CD4-positive, alpha-beta T cell (primary cell): ENCODE results near the gene HID1. TPM values are rescaled to one million over a fixed set of nuclear protein-coding genes. Genes with fewer than 3 reads are reported as not detected.

Experiments
- ATAC-seq: fragments of 200-7000 bp; cut with Tn5 transposase; one replicate; pipeline ENCODE4 v1.10.0; 2022; ENCODE audit warnings: mild to moderate bottlenecking; ENCODE audit not compliant: poor library complexity
- CTCF ChIA-PET: fragments of 350-600 bp; sonication (Branson Sonifier 250); formaldehyde crosslinking; loops from one replicate; lab custom pipeline; 2021; ENCODE audit warnings: antibody characterized with exemption, inconsistent platforms; lab: Charles Lee
- POLR2A ChIA-PET: fragments of 350-600 bp; sonication (Branson Sonifier 250); formaldehyde crosslinking; loops from one replicate; lab custom pipeline; 2021; ENCODE audit warnings: antibody characterized with exemption, inconsistent platforms; lab: Charles Lee
- DNase-seq, 14 experiments: peaks; one replicate each; pipeline ENCODE4 v3.0.0-alpha.2; 2013 to 2020; ENCODE audit warnings: mixed read lengths in 2 of 14
- H3K27ac ChIP-seq, 2 donors: one replicate each; pipeline versions ENCODE4 v1.5.1 to v1.7.0; 2013; ENCODE audit warnings: low read length in 2 of 2, low read depth in 1 of 2, mild to moderate bottlenecking in 1 of 2
- H3K27me3 ChIP-seq, 2 experiments: 1 replicate in 1 of 2; 2 replicates in 1 of 2; pipeline versions ENCODE4 v1.6.1 to v1.7.0; 2013; ENCODE audit warnings: low read length in 2 of 2, control low read depth in 1 of 2, mild to moderate bottlenecking in 1 of 2, moderate library complexity in 1 of 2; ENCODE audit not compliant: insufficient read depth in 2 of 2, control insufficient read depth in 1 of 2
- H3K36me3 ChIP-seq: one replicate; pipeline ENCODE4 v1.6.1; 2013; ENCODE audit warnings: low read length, control low read depth; ENCODE audit not compliant: insufficient read depth
- H3K4me1 ChIP-seq: one replicate; pipeline ENCODE4 v1.6.1; 2013; ENCODE audit warnings: low read length, control low read depth; ENCODE audit not compliant: insufficient read depth
- H3K4me3 ChIP-seq: one replicate; pipeline ENCODE4 v1.5.1; 2013; ENCODE audit warnings: mild to moderate bottlenecking, low read length, moderate library complexity
- H3K9me3 ChIP-seq, 2 experiments: 1 replicate in 1 of 2; 2 replicates in 1 of 2; pipeline versions ENCODE4 v1.6.1 to v1.7.0; 2013; ENCODE audit warnings: low read length in 2 of 2, mild to moderate bottlenecking in 2 of 2, control low read depth in 1 of 2, moderate library complexity in 1 of 2; ENCODE audit not compliant: control insufficient read depth in 1 of 2, insufficient read depth in 1 of 2
- H3K27ac Mint-ChIP-seq: one replicate; pipeline ENCODE4 v1.8.0; 2020; ENCODE audit warnings: mixed read lengths
- H3K27me3 Mint-ChIP-seq: one replicate; pipeline ENCODE4 v1.8.0; 2021; ENCODE audit warnings: mixed read lengths
- H3K36me3 Mint-ChIP-seq: one replicate; pipeline ENCODE4 v1.8.0; 2021; ENCODE audit warnings: low read depth, mixed read lengths
- H3K4me1 Mint-ChIP-seq: one replicate; pipeline ENCODE4 v1.8.0; 2021; ENCODE audit warnings: low read depth, mixed read lengths
- H3K4me3 Mint-ChIP-seq: one replicate; pipeline ENCODE4 v1.8.0; 2020; ENCODE audit warnings: mild to moderate bottlenecking, mixed read lengths
- H3K9me3 Mint-ChIP-seq: one replicate; pipeline ENCODE4 v1.8.0; 2020; ENCODE audit warnings: mixed read lengths
- CTCF ChIP-seq: fragments of 200-600 bp; IDR thresholded peaks from one replicate; pipeline ENCODE4 v1.8.0; 2022; ENCODE audit warnings: antibody characterized with exemption, mild to moderate bottlenecking
- intact Hi-C, 2 experiments: fragments of 100-400 bp; cut with DNase I in 1 of 2; cut with micrococcal nuclease in 1 of 2; formaldehyde crosslinking; loops; one replicate each; pipeline versions ENCODE4 v1.15.1 to v1.9.0; 2023 to 2025; cut with DNase I, micrococcal nuclease
- total RNA-seq, 174 experiments: library from RNA in 2 of 174; stranded (reverse) in 2 of 174; gene quantifications; one replicate each; pipeline ENCODE4 v1.2.3 and lab custom pipeline; 2021 to 2026

HID1 gene
- total RNA-seq, 2 experiments from 2014 or later, result 31.8 to 31.9 TPM

GRCh38 chr17:74939534-74939933 is 33.0 kb downstream of the HID1 start:
- POLR2A ChIA-PET, result no interaction called here
- TF ChIP-seq CTCF, result no peak
- no peak overlapping the region for H3K4me3 Mint-ChIP-seq
- Histone ChIP-seq H3K27ac (no peak overlapping the region), H3K27me3 (peaks cover 33 to 34% of the 10 kb centered on the region in 2 experiments), H3K4me1 (peaks cover 9% of the 10 kb centered on the region), H3K9me3 (peaks cover 0 to 11% of the 10 kb centered on the region in 2 experiments), H3K4me3 (no peak overlapping the region), H3K36me3 (no peaks in the 10 kb centered on the region)
- H3K36me3 Mint-ChIP-seq, result no peaks in the 10 kb centered on the region
- DNase-seq, result no peak
- ATAC-seq, result no peak
- no peaks in the 10 kb centered on the region for H3K9me3 Mint-ChIP-seq
- H3K27ac Mint-ChIP-seq, result no peak overlapping the region
- no peaks in the 10 kb centered on the region for H3K4me1 Mint-ChIP-seq
- intact Hi-C loops, result loop anchor here in 1 of 2 experiments (10.0 kb wide), 1 partner anchor 515 kb away; no protein-coding TSS in a partner anchor
- peaks cover 64% of the 10 kb centered on the region for H3K27me3 Mint-ChIP-seq
- CTCF ChIA-PET, result no interaction called here

GRCh38 chr17:74938194-74938950 is 34.2 kb downstream of the HID1 start:
- H3K27me3 ChIP-seq, result peaks cover 38 to 42% of the 10 kb centered on the region in 2 experiments
- no peak for ATAC-seq
- H3K4me3 ChIP-seq, result no peak overlapping the region
- DNase-seq, result no peak
- peaks cover 0 to 11% of the 10 kb centered on the region in 2 experiments for H3K9me3 ChIP-seq
- ChIA-PET CTCF (interaction anchor here (1.0 kb wide), 1 partner anchor 19 kb away, joined by 3 read pairs; no protein-coding TSS in a partner anchor), POLR2A (no interaction called here)
- no peaks in the 10 kb centered on the region for H3K36me3 ChIP-seq
- H3K4me3 Mint-ChIP-seq, result no peak overlapping the region
- no peak for TF ChIP-seq CTCF
- H3K27ac Mint-ChIP-seq, result no peak overlapping the region
- intact Hi-C loops, result loop anchor here in 1 of 2 experiments (10.0 kb wide), 1 partner anchor 514 kb away; no protein-coding TSS in a partner anchor
- peaks cover 68% of the 10 kb centered on the region for H3K27me3 Mint-ChIP-seq
- no peak overlapping the region for H3K27ac ChIP-seq
- H3K36me3 Mint-ChIP-seq, result no peaks in the 10 kb centered on the region
- no peaks in the 10 kb centered on the region for H3K9me3 Mint-ChIP-seq
- no peaks in the 10 kb centered on the region for H3K4me1 Mint-ChIP-seq
- peaks cover 9% of the 10 kb centered on the region for H3K4me1 ChIP-seq

GRCh38 chr17:74937064-74938051 is 35.2 kb downstream of the HID1 start:
- no peaks in the 10 kb centered on the region for H3K36me3 ChIP-seq
- no peak overlapping the region for H3K27ac ChIP-seq
- H3K4me1 Mint-ChIP-seq, result no peaks in the 10 kb centered on the region
- no peaks in the 10 kb centered on the region for H3K9me3 Mint-ChIP-seq
- H3K4me3 ChIP-seq, result no peak overlapping the region
- no peak for TF ChIP-seq CTCF
- peaks cover 71% of the 10 kb centered on the region for H3K27me3 Mint-ChIP-seq
- peaks cover 0 to 11% of the 10 kb centered on the region in 2 experiments for H3K9me3 ChIP-seq
- H3K27me3 ChIP-seq, result peaks cover 48% of the 10 kb centered on the region in 2 experiments
- peaks cover 9% of the 10 kb centered on the region for H3K4me1 ChIP-seq
- H3K36me3 Mint-ChIP-seq, result no peaks in the 10 kb centered on the region
- CTCF ChIA-PET, result interaction anchor here (0.6 kb wide), 1 partner anchor 138 kb away, joined by 3 read pairs; no protein-coding TSS in a partner anchor
- intact Hi-C loops, result loop anchor here in 1 of 2 experiments (10.0 kb wide), 1 partner anchor 513 kb away; no protein-coding TSS in a partner anchor
- POLR2A ChIA-PET, result no interaction called here
- DNase-seq (no peak), ATAC-seq (no peak)
- no peak overlapping the region for H3K27ac Mint-ChIP-seq
- H3K4me3 Mint-ChIP-seq, result no peak overlapping the region
